Astrocyte (in vitro differentiated cells and primary cell): ENCODE data around the gene C3orf20.

ENCODE experiments used
- EZH2 ChIP-seq: IDR thresholded peaks from 2 replicates; pipeline ENCODE4 v1.6.1; 2012; ENCODE audit warnings: mild to moderate bottlenecking, low read length, inconsistent platforms; ENCODE audit not compliant: insufficient read depth
- TF ChIP-seq, protein P1 (sequence below): IDR thresholded peaks from 2 replicates; pipeline ENCODE4 v1.5.1; 2011; ENCODE audit warnings: low read depth, mild to moderate bottlenecking, inconsistent platforms, low read length, moderate library complexity; ENCODE audit not compliant: insufficient read depth

DNA sequence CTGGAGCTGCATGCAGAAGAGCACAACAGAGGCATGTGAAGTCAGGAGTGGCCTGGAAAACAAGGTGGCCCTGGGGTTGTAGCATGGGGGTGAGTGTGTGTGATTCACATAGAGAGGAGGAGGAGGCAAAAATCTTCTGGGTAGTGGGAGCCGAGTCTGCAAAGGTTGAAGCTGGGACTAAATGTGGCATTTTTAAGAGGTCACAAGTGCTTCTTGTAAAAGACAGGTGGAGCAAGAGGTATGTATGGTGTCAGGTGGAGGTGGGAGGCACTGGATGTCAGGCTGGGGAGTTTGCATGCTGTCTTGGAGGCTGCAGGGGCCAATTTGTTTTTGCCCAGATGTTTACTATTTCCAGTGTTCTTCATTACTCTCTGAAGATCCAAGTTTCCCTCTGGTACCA lies 42.4 kb downstream of the C3orf20 start:
- TF ChIP-seq, protein P1, sequence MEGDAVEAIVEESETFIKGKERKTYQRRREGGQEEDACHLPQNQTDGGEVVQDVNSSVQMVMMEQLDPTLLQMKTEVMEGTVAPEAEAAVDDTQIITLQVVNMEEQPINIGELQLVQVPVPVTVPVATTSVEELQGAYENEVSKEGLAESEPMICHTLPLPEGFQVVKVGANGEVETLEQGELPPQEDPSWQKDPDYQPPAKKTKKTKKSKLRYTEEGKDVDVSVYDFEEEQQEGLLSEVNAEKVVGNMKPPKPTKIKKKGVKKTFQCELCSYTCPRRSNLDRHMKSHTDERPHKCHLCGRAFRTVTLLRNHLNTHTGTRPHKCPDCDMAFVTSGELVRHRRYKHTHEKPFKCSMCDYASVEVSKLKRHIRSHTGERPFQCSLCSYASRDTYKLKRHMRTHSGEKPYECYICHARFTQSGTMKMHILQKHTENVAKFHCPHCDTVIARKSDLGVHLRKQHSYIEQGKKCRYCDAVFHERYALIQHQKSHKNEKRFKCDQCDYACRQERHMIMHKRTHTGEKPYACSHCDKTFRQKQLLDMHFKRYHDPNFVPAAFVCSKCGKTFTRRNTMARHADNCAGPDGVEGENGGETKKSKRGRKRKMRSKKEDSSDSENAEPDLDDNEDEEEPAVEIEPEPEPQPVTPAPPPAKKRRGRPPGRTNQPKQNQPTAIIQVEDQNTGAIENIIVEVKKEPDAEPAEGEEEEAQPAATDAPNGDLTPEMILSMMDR: no peak
- TF ChIP-seq EZH2: no peak
